ENCODE data around the gene BAHCC1.

The BAHCC1 gene

GRCh38 chr17:81366648-81367047 is 28.6 kb upstream of the BAHCC1 start:
- DNase-seq: no peak

DNA sequence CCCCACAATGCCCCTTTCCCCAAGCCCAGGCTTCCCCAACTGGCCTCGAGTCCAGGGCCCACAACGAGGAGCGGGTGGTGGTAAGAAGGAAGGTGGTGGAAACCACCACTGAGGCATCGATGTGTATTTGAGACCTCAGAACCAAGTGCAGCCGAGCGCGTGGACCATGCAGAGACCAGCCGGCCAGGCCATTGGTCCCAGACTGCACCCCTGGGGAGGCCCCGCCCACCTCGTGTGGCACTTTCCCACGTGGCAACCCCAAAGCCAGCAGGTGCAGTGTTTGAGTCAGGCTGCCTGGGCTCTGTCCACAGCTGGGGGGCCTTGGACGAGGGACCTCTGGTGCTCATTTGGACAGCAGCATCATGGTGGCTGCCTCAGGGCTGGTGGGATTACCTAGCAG is 28.1 kb upstream of the BAHCC1 start:
- DNase-seq: no peak

GRCh38 chr17:81368161-81369022 is 26.9 kb upstream of the BAHCC1 start:
- DNase-seq: no peak

DNA sequence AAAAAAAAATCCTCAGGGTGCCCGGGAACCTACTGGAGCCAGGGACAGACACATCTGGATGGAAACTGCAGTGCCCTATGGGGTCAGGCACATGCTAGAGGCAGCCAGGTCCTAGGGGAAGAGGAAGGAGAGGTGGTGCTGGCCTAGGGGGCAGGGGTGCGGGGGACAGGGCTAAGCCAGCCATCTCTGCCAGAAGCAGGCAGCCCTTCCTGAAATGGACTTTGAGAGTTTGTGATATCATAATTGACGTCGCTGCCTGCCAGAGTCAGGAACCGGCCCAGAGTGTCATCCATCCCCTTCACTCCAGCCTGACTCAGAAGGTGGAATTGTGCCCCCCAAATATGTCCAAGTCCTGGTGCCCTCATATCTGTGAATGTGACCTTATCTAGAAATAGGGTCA is 25.0 kb upstream of the BAHCC1 start:
- DNase-seq: no peak

- no peak for DNase-seq
These were observed 23.1 kb upstream of the BAHCC1 start for GRCh38 chr17:81371910-81372760.

DNA sequence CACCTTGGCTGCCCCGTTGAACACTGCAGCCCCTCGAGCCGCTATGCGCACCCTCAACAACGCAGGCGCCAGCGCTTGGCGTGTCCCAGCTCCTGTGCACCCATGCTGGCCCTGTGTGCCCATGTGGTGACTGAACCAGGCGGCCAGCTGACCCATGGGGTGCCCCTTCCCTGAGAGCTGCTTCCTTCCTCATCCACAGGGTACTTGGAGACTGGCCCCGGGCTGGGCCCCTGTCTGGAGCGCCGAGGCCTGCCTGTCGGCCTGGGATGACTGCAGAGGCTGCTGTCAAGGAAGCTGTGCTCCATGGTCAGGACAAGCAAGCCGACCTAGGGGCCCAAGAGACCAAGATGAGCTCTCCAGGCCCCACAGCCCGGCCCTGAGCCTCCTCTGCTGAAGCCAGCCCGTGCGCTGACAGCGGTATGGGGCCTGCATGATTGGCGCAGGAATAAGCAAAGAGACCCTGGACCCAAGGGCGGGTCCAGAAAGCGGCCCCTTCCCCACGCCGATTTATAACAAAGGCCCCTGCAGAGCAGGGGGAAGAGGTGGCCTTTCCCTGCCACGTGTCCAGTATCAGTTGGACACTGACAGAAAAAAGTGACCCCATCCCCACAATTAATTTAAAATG is 21.6 kb upstream of the BAHCC1 start:
- DNase-seq: no peak

DNA sequence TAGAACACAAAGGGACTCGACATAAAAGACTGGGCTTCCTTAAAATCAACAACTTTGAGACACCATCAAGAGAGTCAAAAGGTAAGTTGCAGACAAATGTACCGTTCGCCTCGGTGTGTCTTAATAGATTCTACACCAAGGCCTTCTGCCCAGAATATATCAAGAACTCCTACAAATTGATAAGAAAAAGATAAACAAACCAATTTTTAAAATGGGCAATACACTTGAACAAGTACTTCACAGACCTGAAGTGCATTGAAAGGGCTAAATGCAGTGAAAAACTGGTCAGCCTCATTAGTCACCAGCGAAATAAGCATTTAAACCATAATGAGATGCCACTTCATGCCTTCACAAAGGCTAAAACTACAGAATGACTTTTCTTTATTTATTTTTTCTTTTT is 20.4 kb upstream of the BAHCC1 start:
- no peak for DNase-seq

DNA sequence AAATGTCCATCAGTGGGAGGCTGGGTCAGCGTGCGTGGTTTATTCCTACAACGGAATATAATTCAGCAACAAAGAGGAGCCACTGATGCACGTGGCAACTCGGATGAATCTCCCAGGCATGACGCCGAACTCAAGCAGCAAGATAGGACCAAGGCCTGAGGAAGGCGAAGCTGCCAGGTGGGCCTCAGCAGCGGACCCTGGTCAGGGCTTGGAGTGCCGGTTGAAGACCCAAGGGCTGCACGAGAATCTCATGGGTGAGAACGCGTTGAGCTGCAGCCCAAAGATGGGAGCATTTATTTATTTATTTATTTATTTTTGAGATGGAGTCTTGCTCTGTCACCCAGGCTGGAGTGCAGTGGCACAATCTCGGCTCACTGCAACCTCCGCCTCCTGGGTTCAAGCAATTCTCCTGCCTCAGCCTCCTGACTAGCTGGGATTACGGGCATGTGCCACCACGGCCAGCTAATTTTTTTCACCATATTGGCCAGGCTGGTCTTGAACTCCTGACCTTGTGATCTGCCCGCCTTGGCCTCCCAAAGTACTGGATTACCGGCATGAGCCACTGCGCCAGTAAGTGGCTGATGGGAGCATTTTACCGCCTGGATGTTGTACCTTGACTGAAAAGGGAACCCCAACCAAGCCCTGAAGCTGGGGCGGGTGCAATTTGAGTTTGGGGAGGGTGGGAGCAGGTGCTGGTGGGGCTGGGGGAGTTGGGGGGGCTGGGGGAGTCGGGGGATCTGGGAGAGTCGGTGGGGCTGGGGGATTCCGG is 18.1 kb upstream of the BAHCC1 start:
- no peak for DNase-seq

DNA sequence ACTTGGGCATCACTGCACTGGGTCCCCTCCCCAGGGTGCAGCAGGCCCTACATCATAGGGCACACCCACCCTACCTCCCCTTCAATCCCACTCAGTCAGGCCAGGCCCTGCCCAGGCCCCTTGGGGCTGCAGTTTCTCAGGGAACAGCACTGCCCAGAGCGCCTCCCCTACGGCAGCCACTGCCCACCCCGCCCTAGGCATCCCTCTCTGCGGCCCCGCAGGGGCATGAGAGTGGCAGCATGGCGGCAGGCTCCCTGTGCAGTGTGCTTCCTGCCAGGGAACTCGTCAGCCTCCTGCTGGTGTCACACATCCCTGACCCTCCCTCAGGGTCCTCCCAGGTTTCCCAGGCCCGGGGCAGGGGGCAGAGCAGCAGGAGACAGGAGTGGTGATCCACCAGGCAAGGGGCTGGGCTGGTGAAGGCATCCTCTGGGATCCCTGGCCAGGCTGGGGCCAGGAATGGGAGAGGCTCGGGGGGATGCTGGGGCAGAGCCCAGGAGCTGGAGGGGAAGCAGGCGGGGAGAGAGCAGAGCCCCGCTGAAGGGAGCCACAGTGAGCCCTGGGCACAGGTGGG is 16.2 kb upstream of the BAHCC1 start:
- DNase-seq: no peak

DNA sequence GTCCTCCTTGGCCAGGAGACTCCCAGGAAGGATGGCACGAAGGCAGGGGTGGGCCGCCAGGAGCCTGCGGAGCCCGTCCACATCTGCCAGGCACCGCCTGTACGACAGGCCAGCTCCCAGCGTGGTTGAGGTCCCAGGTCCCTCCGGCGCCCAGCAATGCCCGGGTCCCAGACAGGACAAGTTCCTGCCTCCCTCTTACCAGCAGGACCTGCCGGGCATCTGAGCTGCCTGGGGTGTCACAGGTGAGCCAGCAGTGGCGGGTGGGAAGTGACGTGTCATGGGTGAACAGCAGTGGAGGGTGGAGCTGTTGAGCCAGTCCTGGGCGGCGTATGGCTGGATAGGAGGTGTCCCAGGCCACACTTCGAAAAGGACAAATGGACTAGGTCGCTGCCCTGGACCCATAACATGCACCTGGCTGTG is 15.7 kb upstream of the BAHCC1 start:
- peak; percentile 48 for DNase-seq

DNA sequence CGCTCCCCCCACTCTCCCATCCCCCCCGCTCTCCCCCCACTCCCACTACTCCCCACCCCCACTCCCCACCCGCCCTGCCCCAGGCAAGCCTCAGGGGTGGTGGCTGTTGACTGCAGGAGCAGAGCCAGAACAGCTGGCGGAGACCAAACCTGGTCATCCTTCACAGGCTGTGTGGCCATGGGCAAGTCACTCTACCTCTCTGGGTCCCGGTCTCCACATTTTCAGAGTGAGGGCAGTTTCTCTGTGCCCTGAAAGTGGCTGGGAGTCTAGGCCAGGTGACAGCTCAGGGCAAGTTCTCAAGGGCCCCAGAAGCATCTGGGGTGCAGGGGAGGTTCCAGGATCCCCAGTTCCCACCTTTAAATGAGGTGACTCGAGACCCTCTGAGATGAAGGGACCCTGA is 15.1 kb upstream of the BAHCC1 start:
- no peak for DNase-seq

- DNase-seq: no peak
These were observed 14.4 kb upstream of the BAHCC1 start for GRCh38 chr17:81380666-81381518.

GRCh38 chr17:81381632-81382577 is 13.4 kb upstream of the BAHCC1 start:
- DNase-seq: no peak

DNA sequence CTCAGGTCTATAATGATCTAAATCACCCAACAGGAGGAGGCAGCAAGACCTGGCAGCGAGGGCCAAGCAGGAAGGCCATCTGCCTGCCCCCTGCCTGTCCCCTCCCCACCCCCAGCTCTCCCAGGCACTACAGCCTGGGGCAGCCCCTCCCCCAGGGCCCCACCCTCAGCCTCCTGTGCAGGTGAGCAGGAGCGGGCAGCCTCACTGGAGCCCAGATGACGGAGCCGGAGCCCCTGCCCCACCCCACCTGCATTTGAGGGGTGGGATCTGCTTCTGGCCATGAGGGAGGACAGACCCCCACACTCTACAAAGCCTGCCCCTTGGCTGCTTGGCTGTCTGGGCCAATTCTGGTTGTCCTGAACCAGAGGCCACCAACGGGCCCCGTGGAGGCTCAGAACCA is 12.4 kb upstream of the BAHCC1 start:
- no peak for DNase-seq

DNA sequence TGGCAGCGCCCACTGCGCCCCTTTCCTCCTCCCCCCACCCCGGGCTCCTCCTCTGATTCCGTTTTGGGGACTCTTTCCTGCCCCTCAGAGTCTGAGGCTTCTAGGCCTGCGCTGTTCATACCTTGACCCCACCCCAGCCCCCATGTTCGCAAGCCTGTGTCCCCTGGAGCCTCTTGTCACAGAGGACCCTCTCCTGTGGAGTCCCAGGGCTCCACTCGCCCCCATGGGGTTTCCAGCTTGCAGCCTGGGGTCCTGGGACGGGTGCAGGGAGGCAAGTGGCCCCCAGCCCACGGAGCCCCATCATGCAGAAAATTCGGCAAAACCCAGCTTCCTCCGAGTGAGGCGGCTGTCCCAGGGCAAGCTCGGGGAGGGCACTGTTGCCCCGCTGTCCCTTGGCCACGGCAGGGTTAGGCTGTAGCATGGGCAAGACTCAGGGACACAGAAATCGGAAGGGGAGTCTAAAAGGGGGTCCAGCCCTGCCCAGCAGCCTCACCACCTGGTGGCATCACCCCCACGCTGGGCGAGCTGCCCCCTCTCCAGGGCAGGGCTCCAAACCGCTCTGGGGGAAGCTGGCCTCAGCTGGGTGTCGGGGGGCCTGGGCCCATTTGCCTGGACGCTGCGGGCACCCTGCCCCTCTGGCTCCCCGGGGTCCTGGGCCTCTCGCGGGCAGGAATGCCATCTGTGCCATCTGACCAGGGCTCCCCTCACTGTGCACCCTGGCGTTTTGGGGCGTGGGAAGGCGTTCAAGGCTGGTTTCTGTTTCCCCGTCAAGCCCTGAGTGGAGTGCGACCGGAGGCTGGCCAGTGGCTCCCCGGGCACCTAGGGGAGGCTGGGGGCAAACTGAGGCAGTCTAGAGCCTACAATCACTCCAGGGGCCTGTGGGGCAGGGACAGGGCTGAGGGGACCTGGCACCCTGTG is 11.5 kb upstream of the BAHCC1 start:
- no peak for DNase-seq

- DNase-seq: no peak
These were observed 10.3 kb upstream of the BAHCC1 start for GRCh38 chr17:81384929-81385319.

- peak; percentile 61 for DNase-seq
These were observed 9.7 kb upstream of the BAHCC1 start for GRCh38 chr17:81385320-81386111.

- DNase-seq: peak; percentile 75
These were observed 9.1 kb upstream of the BAHCC1 start for GRCh38 chr17:81386141-81386645.
